ENCODE data around the gene PRSS8.

DNA sequence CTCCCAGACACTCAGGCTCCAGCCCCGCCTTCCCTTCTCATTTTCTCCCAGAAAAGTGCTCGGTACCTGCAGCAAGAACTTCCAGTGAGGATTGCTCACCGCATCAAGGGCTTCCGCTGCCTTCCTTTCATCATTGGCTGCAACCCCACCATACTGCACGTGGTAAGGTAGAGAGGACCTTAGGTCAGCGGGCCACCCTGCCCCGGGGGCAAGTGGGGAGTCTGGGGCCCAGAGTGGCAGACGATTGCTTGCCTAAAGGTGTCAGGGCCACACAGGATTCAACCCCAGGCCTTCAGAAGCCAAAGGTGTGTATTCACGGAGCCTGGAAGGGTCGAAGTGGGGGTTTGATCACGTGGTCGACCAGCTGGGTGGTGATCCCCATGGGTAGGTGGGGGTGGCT, 25.9 kb downstream of the PRSS8 start:
- TF ChIP-seq CTCF (IDR thresholded peaks at IDR 0.05): no peak
- TF ChIP-seq POLR2AphosphoS5 (IDR thresholded peaks at IDR 0.05; ENCODE audit: low read depth, low read length): no peak

Data from Panc1 (cell line).